Measurements from ENCODE around the gene LKAAEAR1. TPM values are rescaled to one million over a fixed set of nuclear protein-coding genes. Genes with fewer than 3 reads are reported as not detected.

The LKAAEAR1 gene
- total and polyA plus RNA-seq, 8 donors: 0.23 TPM; not detected in 7

DNA sequence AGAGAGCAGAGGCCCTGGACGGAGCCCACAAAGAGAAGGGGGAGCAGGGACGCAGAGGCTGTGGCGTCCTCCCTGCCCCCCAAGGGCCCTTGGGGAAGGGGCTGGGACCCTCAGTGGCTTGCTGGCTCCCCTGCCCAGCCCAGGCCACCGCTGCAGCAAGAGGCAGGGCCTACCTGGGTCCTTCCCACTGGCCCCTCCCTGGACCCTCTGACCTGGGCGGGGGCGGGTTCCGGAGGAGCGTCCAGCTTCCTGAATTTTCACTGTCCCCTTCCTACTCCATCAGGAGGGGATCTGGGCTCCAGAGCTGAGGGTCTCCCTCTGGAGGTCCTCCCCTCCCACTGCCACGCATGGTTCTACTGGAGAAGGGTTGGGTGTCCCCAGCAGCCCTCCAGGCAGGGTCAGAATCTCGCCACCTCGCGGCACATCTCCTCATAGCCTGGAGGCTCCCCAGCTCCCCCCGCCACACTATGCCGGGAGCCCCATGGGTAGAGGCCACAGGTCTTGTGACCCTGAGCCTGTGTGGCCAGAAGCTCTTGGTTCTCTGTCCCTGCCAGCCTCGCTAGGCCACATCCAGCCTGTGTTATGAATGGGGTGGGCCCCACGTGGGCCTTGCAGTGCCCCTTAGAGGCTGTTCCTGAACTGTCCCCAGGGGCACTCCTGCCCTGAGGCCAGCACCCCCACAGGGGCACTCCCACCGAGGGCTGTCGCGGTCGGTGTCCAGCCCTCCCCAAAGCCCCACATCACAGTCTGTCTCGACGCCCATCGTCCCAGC lies 33.8 kb downstream of the LKAAEAR1 start:
- Histone ChIP-seq H3K4me1 (peaks cover 17 to 28% (median 19%) of the 10 kb centered on the region in 4 donors), H3K4me3 (peak overlapping the region in 3 of 4 donors; percentile 21 to 47 (median 23)), H3K27ac (peak overlapping the region; percentile 18 to 79 (median 66)), H3K27me3 (peaks cover 30 to 100% (median 73%) of the 10 kb centered on the region in 3 donors), H3K36me3 (no peaks in the 10 kb centered on the region), H3K9me3 (no peaks in the 10 kb centered on the region)
- intact Hi-C loops (cut with DNase I; ENCODE audit: low total_unique reads): no loop called here
- no peak for DNase-seq
- no peak for TF ChIP-seq EP300 (IDR thresholded peaks at IDR 0.05)
- TF ChIP-seq POLR2AphosphoS5 (IDR thresholded peaks at IDR 0.05): no peak
- TF ChIP-seq POLR2A (IDR thresholded peaks at IDR 0.05): no peak
- TF ChIP-seq CTCF (IDR thresholded peaks at IDR 0.05): no peak
- WGBS, 5 donors: 73 to 78% (median 75%) methylated on average over 16 to 23 of the region's 23 CpGs

DNA sequence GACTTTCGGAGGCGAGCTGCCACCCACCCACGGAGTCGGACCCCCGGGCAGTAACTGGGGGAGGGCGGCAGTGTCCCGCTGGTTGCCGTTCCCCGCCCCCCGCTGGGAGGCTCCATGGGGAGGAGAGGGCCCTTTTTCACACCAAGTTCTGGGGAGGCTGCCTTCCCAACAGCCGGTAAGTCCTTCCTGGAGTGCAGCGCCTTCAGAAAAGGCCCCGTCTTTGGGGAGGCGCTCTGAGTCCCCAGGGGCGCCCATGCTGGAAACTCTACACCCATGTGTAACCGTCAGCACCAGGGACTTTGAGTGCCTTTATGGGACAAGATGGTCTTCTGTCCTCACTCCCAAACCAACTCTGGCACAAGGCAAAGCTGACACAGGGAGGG lies 34.3 kb downstream of the LKAAEAR1 start:
- 15 to 47% (median 25%) methylated on average over 2 to 16 of the region's 16 CpGs for WGBS, 5 donors
- no peaks in the 10 kb centered on the region for H3K36me3 ChIP-seq
- H3K9me3 ChIP-seq: no peaks in the 10 kb centered on the region
- peaks cover 33 to 100% (median 76%) of the 10 kb centered on the region in 3 donors for H3K27me3 ChIP-seq
- peak overlapping the region; percentile 18 to 79 (median 66) for H3K27ac ChIP-seq
- peaks cover 17 to 24% (median 19%) of the 10 kb centered on the region in 4 donors for H3K4me1 ChIP-seq
- TF ChIP-seq POLR2AphosphoS5 (IDR thresholded peaks at IDR 0.05) (no peak), EP300 (IDR thresholded peaks at IDR 0.05) (no peak), POLR2A (IDR thresholded peaks at IDR 0.05) (no peak)
- no peak for DNase-seq
- intact Hi-C loops (cut with DNase I; ENCODE audit: low total_unique reads): no loop called here
- H3K4me3 ChIP-seq: peak overlapping the region; percentile 21 to 47 (median 30)

DNA sequence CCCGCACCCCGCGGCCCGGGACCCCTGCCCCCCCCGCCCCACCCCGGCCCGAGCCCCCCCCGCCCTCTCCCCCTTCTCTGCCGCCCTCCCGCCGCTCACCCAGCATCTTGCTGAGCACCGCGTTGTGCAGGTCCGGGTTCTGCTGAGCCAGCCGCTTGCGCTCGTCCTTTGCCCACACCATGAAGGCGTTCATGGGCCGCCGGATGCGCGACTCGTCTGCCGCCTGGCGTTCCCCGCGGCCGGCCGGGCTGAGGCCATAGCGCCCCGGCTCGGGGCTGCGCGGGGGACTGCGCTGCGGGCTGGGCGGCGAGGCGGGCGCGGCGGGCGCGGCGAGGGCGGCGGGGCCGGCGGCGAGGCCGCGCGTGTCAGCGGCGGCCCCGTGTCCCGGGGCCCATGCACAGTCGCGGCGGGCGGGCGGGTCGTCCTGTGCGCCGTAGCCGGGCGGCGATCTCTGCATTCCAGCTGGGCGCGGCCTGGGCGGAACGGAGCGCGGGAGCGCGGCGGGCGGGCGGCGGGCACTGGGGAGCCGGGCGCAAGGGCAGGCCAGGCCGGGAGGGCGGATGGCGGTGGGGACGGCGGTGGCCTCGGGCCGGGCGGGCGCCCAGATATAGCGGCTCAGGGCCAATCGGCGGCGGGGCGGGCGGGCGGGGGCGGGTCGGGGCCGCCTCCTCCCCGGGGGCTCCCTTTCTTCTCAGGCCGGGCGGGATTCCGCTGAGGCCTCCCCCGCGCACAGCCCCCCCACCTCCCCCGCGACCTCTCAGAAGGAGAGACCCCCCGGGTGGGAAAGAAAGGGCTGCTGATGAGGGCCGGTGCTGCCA lies 34.9 kb downstream of the LKAAEAR1 start, which contains the start of gene SOX18:
SOX18 (minus strand) TSS at position 580 of the 818 bp plus-strand sequence; CDS start at position 457, 123 bp downstream.
- Histone ChIP-seq H3K4me3 (peak within 1 kb of the TSS; percentile 24 to 47 (median 35)), H3K27me3 (peaks cover 33 to 100% (median 78%) of the 10 kb centered on the region in 3 donors), H3K36me3 (no peaks in the 10 kb centered on the region), H3K4me1 (peaks cover 17 to 24% (median 19%) of the 10 kb centered on the region in 4 donors), H3K27ac (peak within 1 kb of the TSS; percentile 18 to 79 (median 66)), H3K9me3 (no peaks in the 10 kb centered on the region)
- intact Hi-C loops (cut with DNase I; ENCODE audit: low total_unique reads): no loop called here
- 0 to 12% (median 2%) methylated on average over 5 to 102 of the region's 111 CpGs for WGBS, 5 donors
- no peak for TF ChIP-seq POLR2A (IDR thresholded peaks at IDR 0.05)
- peak in 2 of 3 donors; percentile 40 to 67 for TF ChIP-seq POLR2AphosphoS5 (IDR thresholded peaks at IDR 0.05)
- peak in 1 of 2 donors; percentile 73 for DNase-seq

DNA sequence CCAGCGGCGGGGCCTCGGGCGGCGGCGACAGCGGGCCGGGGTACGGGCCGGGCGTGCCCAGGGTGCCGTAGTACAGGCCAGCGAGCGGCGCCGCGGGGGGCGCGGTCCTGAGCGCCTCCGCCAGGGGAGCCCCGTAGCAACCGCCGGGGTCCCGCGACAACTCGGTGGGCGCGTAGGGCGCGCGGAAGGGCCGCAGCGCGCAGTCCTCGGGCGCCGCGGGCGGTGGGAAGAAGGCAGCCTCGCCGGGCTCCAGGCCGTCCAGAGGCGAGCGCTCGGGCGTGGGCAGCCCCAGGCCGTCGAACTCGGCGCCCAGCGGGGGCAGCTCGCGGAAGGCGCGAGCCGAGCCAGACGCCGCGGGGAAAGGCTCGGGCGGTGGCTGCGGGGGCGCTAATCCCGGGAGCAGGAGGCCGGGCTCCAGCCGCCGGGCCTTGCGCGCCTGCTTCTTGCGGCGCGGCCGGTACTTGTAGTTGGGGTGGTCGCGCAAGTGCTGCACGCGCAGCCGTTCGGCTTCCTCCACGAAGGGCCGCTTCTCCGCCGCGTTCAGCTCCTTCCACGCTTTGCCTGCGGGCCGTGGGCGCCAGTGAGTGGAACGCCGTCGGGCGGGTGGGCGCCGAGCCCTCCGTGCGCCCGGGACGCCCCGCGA lies 35.7 kb downstream of the LKAAEAR1 start:
- TF ChIP-seq CTCF (IDR thresholded peaks at IDR 0.05) (no peak), POLR2AphosphoS5 (IDR thresholded peaks at IDR 0.05) (no peak), EP300 (IDR thresholded peaks at IDR 0.05) (no peak), POLR2A (IDR thresholded peaks at IDR 0.05) (no peak)
- peaks cover 33 to 99% (median 76%) of the 10 kb centered on the region in 3 donors for H3K27me3 ChIP-seq
- peaks cover 17 to 24% (median 19%) of the 10 kb centered on the region in 4 donors for H3K4me1 ChIP-seq
- intact Hi-C loops (cut with DNase I; ENCODE audit: low total_unique reads): no loop called here
- WGBS, 5 donors: 3 to 8% (median 4%) methylated on average over 9 to 101 of the region's 101 CpGs; no CpG with 5 or more reads in 1 of the 5 donors
- no peaks in the 10 kb centered on the region for H3K9me3 ChIP-seq
- DNase-seq: no peak
- peak overlapping the region in 1 of 5 donors; percentile 44 for H3K27ac ChIP-seq
- peak overlapping the region; percentile 24 to 47 (median 35) for H3K4me3 ChIP-seq
- no peaks in the 10 kb centered on the region for H3K36me3 ChIP-seq
